Breast epithelium (tissue), 3 donors: ENCODE data around the gene WASF3.

Source experiments
- CTCF ChIP-seq, 3 donors: fragments of 450-650 bp; IDR thresholded peaks; one replicate each; pipeline ENCODE4 v1.5.1; 2016 to 2017; ENCODE audit warnings: antibody characterized with exemption in 3 of 3, mild to moderate bottlenecking in 3 of 3, moderate library complexity in 3 of 3
- POLR2A ChIP-seq: fragments of 450-650 bp; IDR thresholded peaks from one replicate; pipeline ENCODE4 v1.6.1; 2016; ENCODE audit warnings: antibody characterized with exemption, mild to moderate bottlenecking, moderate library complexity
- POLR2AphosphoS5 ChIP-seq, 3 donors: sonication (generic); formaldehyde crosslinking; IDR thresholded peaks; one replicate each; pipeline ENCODE4 v1.6.1; 2017; ENCODE audit warnings: antibody characterized with exemption in 3 of 3

DNA sequence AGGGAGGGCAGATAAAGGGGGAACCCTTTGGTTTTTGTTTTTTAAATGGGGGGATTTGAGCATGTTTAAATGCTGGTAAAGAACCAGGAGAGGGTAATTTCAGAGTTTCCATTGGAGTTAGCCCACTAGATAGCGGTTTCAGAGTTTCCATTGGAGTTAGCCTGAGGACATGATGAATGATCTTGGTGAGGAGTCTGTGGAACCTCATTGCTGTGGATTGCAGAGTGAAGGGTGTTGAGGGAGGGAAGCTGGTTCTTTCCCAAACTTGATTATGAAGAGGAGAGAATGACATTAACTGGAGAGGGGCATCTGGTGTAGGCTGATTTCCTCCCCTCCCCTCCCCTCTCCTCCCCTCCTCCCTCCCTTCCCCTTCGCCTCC, 5.0 kb downstream of the WASF3 start:
- TF ChIP-seq CTCF (IDR thresholded peaks at IDR 0.05) (no peak), POLR2AphosphoS5 (IDR thresholded peaks at IDR 0.05) (no peak), POLR2A (no peak)
